ENCODE results near the gene IGFALS. TPM values are rescaled to one million over a fixed set of nuclear protein-coding genes. Genes with fewer than 3 reads are reported as not detected.

Gene IGFALS
- polyA plus RNA-seq, 4 donors = 2.2 to 4.6 (median 2.7) TPM

DNA sequence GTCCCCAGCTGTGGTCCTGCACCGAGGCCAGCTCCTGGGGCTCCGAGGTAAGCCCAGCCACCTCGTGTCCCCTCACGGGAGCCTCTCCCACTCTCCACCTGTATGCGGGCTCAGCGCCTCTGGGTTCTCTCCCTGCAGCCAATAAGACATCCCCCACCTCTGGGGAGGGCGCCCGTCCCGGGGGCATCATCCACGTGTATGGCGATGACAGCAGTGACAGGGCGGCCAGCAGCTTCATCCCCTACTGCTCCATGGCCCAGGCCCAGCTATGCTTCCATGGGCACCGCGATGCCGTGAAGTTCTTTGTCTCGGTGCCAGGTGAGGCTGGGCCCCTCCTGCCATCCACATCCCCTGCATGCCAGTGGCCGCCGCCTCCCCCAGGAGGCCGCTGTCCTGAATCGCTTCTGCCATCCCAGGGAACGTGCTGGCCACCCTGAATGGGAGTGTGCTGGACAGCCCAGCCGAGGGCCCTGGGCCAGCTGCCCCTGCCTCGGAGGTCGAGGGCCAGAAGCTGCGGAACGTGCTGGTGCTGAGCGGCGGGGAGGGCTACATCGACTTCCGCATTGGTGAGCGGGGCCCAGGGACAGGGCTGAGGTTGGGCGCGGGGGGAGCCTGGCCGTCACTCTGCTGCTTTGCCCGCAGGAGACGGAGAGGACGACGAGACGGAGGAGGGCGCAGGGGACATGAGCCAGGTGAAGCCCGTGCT is 25.3 kb downstream of the IGFALS start:
- no peak for DNase-seq (ENCODE audit: low read depth in 4 of 4, low spot score in 3 of 4)

DNA sequence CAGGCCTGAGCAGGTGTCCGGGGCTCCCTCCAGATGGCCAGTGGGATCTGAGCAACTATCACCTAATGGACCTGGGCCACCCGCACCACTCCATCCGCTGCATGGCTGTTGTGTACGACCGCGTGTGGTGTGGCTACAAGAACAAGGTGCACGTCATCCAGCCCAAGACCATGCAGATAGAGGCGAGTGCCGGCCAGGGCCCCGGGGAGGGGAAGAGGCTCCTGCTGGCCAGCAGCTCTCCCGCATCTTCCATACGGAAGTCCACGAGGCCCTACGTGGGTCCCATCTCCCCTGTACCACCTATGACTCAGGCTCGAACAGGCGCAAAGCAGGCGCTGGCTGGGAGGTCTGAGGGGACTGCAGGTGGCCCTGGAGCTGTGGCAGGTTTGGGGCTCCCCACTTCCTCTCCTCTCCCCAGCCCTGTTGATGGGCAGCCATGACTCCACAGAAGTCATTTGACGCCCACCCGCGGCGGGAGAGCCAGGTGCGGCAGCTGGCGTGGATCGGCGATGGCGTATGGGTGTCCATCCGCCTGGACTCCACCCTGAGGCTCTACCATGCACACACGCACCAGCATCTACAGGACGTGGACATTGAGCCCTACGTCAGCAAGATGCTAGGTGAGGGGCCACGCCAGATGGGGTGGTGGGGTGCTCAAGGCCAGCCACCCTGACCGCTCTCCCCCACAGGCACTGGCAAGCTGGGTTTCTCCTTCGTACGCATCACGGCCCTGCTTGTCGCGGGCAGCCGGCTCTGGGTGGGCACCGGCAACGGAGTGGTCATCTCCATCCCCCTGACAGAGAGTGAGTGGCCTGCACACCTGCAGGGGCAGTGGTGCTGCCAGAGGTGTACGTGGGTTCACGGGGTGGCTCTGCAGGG is 26.1 kb downstream of the IGFALS start:
- DNase-seq (ENCODE audit: low read depth in 4 of 4, low spot score in 3 of 4) = no peak

DNA sequence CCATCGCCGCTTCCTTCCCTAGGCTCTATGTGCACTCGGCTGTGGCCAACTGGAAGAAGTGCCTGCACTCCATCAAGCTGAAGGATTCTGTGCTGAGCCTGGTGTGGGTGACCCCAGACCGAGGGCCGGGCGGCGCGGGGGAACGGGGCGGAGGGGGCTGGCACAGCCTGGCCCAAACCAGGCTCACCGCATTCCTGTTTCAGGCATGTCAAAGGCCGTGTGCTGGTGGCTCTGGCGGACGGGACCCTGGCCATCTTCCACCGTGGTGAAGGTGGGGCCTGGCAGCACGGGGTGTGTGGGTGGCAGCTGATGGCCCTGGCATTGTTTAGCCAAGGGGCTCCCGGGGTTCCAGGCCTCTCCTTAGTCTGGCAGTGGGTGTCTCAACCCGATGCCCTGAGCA is 26.8 kb downstream of the IGFALS start:
- DNase-seq (ENCODE audit: low read depth in 4 of 4, low spot score in 3 of 4) = no peak

DNA sequence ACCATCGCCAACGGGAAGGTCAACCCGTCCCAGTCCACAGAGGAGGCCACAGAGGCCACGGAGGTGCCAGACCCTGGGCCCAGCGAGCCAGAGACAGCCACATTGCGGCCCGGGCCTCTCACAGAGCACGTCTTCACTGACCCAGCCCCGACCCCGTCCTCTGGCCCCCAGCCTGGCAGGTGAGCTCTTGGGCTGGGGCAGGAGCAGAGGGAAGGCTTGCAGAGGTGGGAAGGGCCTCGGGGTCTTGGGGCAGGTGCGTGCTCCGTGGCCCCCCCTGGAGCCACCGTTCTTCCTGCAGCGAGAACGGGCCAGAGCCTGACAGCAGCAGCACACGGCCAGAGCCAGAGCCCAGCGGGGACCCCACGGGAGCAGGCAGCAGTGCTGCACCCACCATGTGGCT is 27.3 kb downstream of the IGFALS start:
- DNase-seq (ENCODE audit: low read depth in 4 of 4, low spot score in 3 of 4) = no peak

DNA sequence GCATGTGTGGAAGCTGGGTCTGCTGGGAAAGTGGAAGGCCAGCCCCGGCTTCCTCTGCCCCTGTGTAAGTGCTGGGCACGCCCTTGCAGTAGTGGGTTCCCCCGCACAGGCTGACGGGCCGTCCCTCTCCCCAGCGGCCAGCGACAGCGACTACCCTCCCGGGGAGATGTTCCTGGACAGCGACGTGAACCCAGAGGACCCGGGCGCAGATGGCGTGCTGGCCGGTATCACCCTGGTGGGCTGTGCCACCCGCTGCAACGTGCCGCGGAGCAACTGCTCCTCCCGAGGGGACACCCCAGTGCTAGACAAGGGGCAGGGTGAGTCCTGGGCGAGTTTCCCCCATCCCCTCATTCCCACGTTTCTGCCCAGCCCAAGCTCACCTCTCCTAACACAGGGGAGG is 27.7 kb downstream of the IGFALS start:
- DNase-seq (ENCODE audit: low read depth in 4 of 4, low spot score in 3 of 4) = no peak

DNA sequence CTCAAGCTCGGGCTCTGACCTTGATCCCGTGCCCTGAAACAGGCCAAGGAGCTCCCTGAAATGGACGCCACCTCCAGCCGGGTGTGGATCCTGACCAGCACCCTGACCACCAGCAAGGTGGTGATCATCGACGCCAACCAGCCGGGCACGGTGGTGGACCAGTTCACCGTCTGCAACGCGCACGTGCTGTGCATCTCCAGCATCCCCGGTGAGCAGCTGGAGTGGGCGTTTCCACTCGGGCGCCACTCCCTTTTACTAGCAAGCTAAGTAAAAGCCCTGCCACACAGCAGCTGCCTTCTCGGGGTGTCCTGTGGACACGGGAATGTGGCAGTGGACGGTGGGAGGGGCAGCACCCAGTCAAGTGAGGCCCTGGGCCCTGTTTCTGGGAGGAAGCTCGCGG is 28.5 kb downstream of the IGFALS start:
- no peak for DNase-seq (ENCODE audit: low read depth in 4 of 4, low spot score in 3 of 4)

DNA sequence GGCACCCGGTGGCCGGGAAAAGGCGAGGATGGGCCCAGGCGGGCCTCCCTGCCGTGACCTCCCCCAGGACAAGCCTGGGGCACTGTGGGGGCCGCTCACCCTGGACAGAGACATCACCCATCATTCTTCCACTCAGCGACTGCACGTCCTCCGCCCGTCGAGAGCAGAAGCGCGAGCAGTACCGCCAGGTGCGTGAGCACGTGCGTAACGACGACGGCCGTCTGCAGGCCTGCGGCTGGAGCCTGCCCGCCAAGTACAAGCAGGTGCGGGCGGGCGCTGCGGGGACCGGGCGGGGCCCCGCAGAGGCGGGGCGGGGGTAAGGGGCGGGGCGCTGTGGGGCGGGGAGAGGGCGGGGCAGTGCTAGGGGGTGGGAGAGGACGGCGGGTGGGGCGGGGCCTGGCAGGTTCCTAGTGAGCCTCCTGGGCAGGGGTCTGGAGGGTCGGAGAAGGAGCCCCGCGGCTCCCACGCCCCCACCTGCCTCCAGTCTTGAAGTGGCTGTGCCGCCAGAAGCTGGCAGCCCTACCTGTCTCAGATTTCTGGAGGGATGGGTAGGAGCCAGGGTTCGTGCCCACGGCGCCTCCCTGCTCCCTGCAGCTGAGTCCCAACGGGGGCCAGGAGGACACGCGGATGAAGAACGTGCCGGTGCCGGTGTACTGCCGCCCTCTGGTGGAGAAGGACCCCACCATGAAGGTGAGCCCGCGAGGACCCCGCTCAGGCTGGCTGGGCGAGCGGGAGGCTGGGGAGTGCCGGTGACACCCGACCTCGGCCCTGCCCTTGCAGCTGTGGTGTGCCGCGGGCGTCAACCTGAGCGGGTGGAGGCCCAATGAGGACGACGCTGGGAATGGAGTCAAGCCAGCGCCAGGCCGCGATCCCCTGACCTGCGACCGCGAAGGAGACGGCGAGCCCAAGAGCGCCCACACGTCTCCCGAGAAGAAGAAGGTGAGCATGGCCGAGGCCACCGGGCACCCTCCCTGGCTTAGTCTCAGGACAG is 29.7 kb downstream of the IGFALS start:
- DNase-seq (ENCODE audit: low read depth in 4 of 4, low spot score in 3 of 4) = no peak

DNA sequence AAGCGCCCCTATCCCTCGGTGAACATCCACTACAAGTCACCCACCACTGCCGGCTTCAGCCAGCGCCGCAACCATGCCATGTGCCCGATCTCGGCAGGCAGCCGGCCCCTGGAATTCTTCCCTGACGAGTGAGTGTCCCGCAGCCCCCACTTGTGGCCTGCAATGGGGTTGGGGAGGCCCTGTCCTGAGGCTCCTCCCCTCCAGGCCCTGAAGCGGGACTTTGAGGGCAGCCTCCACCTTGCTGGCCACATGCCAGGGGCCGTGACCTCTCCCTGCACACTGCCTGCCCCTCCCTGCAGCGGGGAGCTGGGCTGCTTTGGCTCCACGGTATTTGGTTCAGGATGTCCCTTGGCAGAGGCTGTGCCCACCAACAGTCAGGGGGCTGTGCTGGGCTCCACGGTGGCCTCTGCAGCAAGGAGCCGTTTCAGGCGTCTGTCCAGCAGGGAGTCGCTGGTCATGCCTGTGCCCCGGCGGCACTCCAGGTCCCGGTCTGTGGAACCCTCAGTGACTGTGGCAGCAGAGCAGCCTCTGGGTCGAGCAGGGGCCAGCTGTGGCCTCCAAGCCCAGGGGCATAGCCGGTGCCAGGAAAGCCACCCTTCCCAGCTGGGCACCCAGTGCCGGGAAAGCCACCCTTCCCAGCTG is 30.5 kb downstream of the IGFALS start:
- DNase-seq (ENCODE audit: low read depth in 4 of 4, low spot score in 3 of 4) = no peak

DNA sequence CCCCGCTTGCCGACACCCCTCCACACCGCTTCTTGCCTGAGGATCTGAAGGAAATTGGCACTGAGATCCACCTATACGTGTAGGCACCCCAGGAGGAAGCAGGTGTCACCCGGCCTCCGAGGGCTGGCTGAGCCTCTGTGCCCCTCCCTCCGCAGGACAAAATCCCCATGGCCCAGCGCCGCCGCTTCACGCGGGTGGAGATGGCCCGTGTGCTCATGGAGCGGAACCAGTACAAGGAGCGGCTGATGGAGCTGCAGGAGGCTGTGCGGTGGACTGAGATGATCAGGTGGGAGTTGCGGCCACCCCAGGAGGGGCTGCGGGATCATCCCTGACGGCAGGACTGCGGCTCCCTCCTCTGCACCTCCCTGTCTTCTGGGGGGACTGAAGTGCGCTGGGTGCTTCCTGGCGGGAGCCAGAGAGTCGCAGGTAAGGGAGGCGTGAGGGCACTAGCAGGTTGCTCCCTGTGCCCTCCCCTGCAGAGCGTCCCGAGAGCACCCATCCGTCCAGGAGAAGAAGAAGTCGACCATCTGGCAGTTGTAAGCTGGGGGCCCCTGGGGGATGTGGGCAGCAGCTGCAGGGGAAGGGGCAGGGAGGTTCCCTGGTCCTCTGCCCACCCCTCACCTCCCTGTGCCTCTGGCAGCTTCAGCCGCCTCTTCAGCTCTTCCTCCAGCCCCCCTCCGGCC is 31.2 kb downstream of the IGFALS start:
- DNase-seq (ENCODE audit: low read depth in 4 of 4, low spot score in 3 of 4) = no peak

DNA sequence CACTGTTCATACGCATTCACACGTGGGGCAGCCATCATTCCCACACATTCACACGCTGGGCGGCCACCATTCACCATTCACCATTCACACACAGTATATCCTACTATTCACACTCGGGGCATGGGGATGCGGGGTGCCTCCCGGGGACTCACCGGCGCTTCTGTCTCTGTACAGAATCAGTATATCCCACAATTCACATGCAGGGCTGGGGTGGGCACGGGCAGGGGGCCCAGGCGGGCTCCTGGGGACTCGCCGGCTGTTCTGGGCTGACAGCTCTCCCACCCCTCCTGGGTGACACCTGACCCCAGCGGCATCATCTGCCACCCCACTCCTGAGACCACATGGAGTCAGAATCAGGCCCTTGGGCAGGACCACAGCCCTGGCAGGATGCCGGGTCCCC is 31.8 kb downstream of the IGFALS start:
- no peak for DNase-seq (ENCODE audit: low read depth in 4 of 4, low spot score in 3 of 4)

DNA sequence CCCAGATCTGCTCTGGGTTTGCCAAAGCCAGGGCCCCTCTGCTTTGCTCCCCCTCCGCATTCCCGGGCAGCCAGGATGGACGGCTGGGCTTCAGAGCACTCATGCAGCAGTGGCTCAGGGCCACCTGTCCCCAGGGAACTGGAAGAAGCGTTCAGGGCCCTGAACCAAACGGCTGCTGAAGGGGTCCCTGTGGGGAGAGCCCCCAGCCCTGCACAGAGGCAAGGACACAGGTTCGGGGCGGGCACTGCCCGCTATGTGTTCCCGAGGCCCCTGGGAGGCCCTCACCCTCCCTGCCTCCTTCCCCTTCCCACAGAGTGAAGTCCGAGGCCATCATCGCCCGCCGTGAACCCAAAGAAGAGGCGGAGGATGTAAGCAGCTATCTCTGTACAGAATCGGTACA is 32.6 kb downstream of the IGFALS start:
- no peak for DNase-seq (ENCODE audit: low read depth in 4 of 4, low spot score in 3 of 4)

DNA sequence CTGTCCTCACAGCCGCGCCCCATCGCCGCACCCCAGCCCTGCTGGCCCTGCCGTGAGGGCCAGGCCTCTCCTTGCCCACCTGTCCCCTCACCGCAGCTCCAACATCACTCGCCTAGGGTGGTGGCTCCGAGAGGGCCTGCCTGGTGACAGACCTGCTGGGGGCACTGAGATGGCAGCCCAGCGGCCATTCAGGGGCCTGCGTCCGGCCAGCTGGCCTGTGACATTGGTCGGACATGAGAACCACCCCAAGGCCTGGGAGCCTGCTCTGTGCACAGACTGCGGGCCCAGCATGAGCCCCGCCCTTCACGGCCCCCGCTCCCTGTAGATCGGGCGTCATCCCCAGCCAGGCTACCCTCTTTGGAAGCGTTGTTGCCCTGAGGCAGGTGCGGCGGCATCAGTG is 34.0 kb downstream of the IGFALS start:
- no peak for DNase-seq (ENCODE audit: low read depth in 4 of 4, low spot score in 3 of 4)

DNA sequence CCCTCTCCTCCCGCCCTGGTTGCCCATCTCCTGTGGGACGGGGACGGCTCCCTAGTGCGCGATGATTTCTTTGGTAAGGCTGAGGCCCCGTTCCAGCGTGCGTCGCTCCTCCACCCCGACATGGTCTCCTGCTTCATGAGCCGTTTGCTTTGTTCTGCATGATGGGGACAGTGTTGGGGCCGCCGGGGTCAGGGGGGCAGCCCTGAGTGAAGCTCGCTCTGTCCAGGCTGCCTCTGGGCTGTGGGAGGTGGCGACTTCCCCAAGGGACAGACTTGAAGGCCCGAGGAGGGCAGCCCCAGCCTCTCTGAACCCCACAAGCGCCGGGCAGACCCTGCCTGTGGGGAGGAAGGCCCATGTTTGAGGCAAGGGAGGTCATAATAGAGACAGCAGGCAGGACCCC is 34.6 kb downstream of the IGFALS start:
- no peak for DNase-seq (ENCODE audit: low read depth in 4 of 4, low spot score in 3 of 4)

DNA sequence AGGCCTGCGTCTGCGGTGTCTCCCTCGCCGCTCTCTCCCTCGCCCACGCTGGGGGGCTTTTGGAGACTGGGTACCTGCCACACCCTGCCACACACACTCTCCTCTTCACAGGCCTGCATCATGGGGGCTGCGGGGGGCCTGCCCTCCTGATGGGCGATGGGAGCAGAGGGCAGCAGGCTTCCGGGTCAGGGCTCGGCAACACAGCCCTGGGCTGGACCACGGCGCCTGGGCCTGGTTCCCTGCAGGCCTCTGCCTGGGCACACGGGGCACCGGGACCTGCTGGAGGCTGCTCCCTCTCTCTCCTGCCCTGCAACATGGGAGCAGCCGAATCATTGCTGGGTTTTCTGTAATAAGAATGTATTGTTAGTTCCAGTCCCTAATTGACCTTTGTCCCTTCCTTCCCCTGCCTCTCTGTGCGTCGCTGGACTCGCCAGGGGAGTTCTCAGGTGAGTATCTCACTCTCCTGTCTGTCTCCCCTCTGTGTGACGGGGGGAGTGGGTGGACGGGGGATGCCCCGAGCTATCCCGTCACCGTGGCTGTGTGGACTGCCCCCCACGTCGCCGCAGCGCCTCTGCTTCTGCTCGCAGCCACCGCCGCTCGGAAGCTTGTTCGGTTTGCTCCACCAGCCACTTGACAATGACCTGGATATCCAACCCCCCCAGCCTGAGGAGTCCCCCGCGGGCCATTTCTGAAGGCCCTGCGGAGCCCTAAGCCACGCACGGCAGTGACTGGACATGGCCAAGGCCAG is 35.6 kb downstream of the IGFALS start:
- no peak for DNase-seq (ENCODE audit: low read depth in 4 of 4, low spot score in 3 of 4)

DNA sequence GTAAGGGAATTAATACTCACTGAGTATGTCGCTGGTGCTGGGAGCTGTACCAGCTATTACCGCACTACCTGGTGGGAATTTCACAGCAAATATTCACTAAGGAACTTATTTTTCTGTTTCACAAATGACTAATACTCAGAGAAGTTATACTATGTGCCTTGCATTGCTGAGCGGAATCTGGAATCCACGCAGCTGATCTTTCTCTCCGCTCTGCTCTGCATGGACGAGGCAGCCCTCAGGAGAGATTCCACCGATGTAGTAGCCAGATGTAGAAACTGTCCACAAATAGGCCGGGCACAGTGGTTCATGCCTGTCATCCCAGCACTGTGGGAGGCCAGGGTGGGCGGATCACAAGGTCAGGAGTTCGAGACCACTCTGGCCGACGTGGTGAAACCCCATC is 39.3 kb downstream of the IGFALS start:
- no peak for DNase-seq (ENCODE audit: low read depth in 4 of 4, low spot score in 3 of 4)

DNA sequence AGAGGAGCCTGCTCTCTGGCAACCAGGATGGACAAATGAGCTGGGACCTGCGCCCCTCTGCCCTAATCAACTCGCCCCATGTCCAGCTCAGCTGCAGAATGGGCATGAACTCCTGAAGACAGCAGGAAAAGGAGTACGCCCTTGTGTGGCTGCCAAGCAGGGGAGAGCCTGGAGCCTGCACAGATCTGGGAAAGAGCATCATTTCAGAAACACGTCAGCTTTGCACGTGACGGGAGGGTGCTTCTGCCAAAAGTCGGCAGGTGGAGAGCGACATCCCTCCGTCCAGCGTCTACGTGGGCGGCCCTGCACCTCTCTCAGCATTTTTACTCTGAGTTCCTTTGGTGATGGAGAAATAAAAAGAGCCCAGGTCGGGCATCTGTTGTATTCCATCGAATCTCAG is 40.7 kb downstream of the IGFALS start:
- no peak for DNase-seq (ENCODE audit: low read depth in 4 of 4, low spot score in 3 of 4)

DNA sequence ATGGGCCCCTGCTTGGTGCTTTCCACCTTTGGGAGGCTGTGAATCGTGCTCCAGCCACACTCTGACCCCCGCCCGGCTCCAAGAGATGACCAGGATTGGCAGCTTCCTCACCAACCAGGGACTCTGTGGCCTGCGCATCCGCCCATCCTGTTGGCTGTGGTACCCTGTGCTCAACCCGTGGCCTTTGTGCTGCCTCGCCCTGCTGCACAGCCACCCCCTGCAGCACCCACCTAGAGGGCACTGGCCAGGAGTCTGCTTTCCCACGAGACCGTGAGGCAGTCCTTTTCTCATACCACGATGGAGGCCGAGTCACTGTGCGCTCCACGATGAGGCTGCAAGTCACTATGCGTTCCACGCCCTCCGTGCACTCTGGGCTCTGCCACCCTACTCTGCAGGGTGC is 41.6 kb downstream of the IGFALS start:
- DNase-seq (ENCODE audit: low read depth in 4 of 4, low spot score in 3 of 4) = no peak

DNA sequence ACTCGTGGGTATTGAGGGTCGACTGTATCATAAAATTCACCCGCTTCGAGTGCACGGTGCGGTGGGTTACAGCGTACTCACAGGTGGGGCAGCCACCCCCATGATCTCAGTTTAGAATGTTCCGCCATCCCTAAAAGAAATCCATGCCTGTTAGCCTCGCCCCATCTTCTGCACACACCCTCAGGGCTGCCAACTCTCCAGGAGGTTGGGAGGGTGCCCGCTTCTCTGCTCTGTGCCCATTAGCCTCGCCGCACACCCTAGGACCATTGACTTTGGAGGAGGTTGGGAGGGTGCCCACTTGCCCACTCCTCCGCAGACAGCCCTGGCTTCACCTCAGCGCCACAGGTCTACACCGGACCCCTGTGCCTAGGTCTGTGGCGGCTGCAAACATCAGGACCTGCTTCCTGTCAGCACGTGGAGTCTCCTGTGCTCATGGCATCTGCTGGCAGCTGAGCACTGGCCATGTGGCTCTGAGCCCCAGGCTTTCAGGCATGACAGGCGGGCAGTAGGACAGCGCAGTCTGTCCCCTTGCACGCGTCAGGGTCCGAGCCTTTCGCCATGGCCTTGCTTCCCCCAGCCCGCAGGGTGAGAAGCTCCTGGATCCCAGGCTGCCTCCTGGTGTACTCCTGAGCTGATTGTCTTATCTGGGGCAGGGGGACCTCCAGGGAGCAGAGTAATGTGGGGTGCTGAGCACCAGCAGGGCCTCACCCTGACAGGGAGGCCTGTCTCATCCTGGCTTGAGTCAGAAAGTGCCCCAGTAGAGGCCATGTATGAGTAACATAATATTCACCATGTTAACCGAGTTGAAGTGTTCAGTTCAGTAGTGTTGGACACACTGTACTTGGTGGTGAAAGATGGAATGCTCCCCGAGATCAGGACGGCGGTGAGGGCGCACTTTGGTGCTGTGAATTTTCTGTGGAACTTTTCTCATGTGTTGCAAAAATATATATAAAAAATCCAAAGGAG is 44.1 kb downstream of the IGFALS start:
- DNase-seq (ENCODE audit: low read depth in 4 of 4, low spot score in 3 of 4) = no peak
